Activated effector memory CD4-positive, alpha-beta T cell treated with Interleukin-2 at 50 U/mL for 16 hours (primary cell): ENCODE measurements around the gene TLL2.
"Not testable (repeated sequence)": the region's sequence is repeated elsewhere in the genome, so short reads cannot be mapped to it uniquely, and the experiment has no call there.

Experiments used
- DNase-seq: peaks from one replicate; pipeline ENCODE4 v3.0.0-alpha.2; 2020

TLL2 gene

GRCh38 chr10:96513698-96514561 is at the start of gene TLL2:
TLL2 (minus strand) TSS chr10:96513926; CDS start chr10:96513685, 241 bp downstream.
- peak; percentile 29 for DNase-seq

- DNase-seq, result no peak
Observed at GRCh38 chr10:96560966-96561887, 47.5 kb upstream of the TLL2 start.

- no peak for DNase-seq
Observed at GRCh38 chr10:96560489-96560888, 46.8 kb upstream of the TLL2 start.

- no peak for DNase-seq
Observed at GRCh38 chr10:96556003-96556402, 42.3 kb upstream of the TLL2 start.

- no peak for DNase-seq
Observed at GRCh38 chr10:96555330-96555729, 41.6 kb upstream of the TLL2 start.

- no peak for DNase-seq
Observed at GRCh38 chr10:96548589-96548988, 34.9 kb upstream of the TLL2 start.

GRCh38 chr10:96545558-96545957 is 31.8 kb upstream of the TLL2 start:
- not testable (repeated sequence) for DNase-seq

- no peak for DNase-seq
Observed at GRCh38 chr10:96541921-96542320, 28.2 kb upstream of the TLL2 start.

GRCh38 chr10:96540240-96540639 is 26.5 kb upstream of the TLL2 start:
- DNase-seq, result no peak

- no peak for DNase-seq
Observed at GRCh38 chr10:96538683-96539082, 25.0 kb upstream of the TLL2 start.

- no peak for DNase-seq
Observed at GRCh38 chr10:96536129-96536528, 22.4 kb upstream of the TLL2 start.

- DNase-seq, result no peak
Observed at GRCh38 chr10:96532523-96532922, 18.8 kb upstream of the TLL2 start.

GRCh38 chr10:96529634-96530279 is 16.0 kb upstream of the TLL2 start:
- no peak for DNase-seq

- no peak for DNase-seq
Observed at GRCh38 chr10:96524741-96525140, 11.0 kb upstream of the TLL2 start.

- no peak for DNase-seq
Observed at GRCh38 chr10:96517284-96517683, 3.6 kb upstream of the TLL2 start.

GRCh38 chr10:96516337-96516736 is 2.6 kb upstream of the TLL2 start:
- no peak for DNase-seq

GRCh38 chr10:96513305-96513697 is 425 bp downstream of the TLL2 start:
- peak; percentile 12 for DNase-seq

GRCh38 chr10:96512524-96513304 is 1.0 kb downstream of the TLL2 start:
- no peak for DNase-seq

- no peak for DNase-seq
Observed at GRCh38 chr10:96511044-96511945, 2.4 kb downstream of the TLL2 start.

- no peak for DNase-seq
Observed at GRCh38 chr10:96509017-96509641, 4.6 kb downstream of the TLL2 start.

GRCh38 chr10:96507044-96507443 is 6.7 kb downstream of the TLL2 start:
- no peak for DNase-seq
